Immature natural killer cell (primary cell): ENCODE data around the gene ERAP2. TPM values are rescaled to one million over a fixed set of nuclear protein-coding genes. Genes with fewer than 3 reads are reported as not detected.

Experiments used
- polyA plus RNA-seq, 3 donors: library from polyadenylated mRNA; unstranded; fragments of 300-500 nt; fragmentation: Illumina TruSeq; gene quantifications; one replicate each; pipeline ENCODE4 v1.2.3, GENCODE V29; 2021

ERAP2 gene
- polyA plus RNA-seq, 3 donors from 2014 or later = 3.9 to 129 (median 8.1) TPM

Other genes starting within 250 kb of the ERAP2 start
- 100 to 1,000 TPM in 1 of 3 donors, 10 to 100 TPM in 2; 24.0 to 133 (median 59.9) TPM for gene CAST, start 214.1 kb upstream of the ERAP2 start, polyA plus RNA-seq
- 10 to 100 TPM; 44.5 to 81.3 (median 70.8) TPM for gene ERAP1, start 68.6 kb upstream of the ERAP2 start, polyA plus RNA-seq
- gene LNPEP, start 59.6 kb downstream of the ERAP2 start, polyA plus RNA-seq = 10 to 100 TPM; 33.2 to 80.4 (median 39.9) TPM